Measurements from ENCODE around the gene STAB2. TPM values are rescaled to one million over a fixed set of nuclear protein-coding genes. Genes with fewer than 3 reads are reported as not detected.

Gene STAB2
- polyA plus RNA-seq, 3 donors, result not detected

GRCh38 chr12:103586132-103586531, 941 bp upstream of the STAB2 start:
- Histone ChIP-seq H3K4me1 (ENCODE audit: control insufficient read depth in 1 of 2, insufficient read depth in 2 of 2, low read length in 2 of 2) (no peaks in the 10 kb centered on the region), H2AFZ (ENCODE audit: insufficient read depth, low read depth, low read length, poor library complexity, severe bottlenecking) (no peak overlapping the region), H3K79me2 (ENCODE audit: insufficient read depth, low read length) (no peaks in the 10 kb centered on the region), H3K9ac (ENCODE audit: insufficient read depth, low read length, poor library complexity, severe bottlenecking) (no peak overlapping the region), H3K4me2 (replicated peaks; ENCODE audit: extremely low read depth, low read length, poor library complexity, severe bottlenecking) (no peak overlapping the region), H3K27me3 (ENCODE audit: control insufficient read depth in 2 of 2, insufficient read depth in 2 of 2, low read length in 2 of 2) (no peaks in the 10 kb centered on the region), H3K4me3 (replicated peaks in 1 of 3; ENCODE audit: low read depth in 2 of 3, low read length in 3 of 3) (no peak overlapping the region), H3K27ac (ENCODE audit: low read depth in 1 of 2, low read length in 2 of 2) (no peak overlapping the region), H3K36me3 (replicated peaks in 1 of 2; ENCODE audit: control insufficient read depth in 1 of 2, insufficient read depth in 2 of 2, low read length in 2 of 2) (no peaks in the 10 kb centered on the region), H4K20me1 (ENCODE audit: insufficient read depth, low read length) (no peaks in the 10 kb centered on the region), H3K9me3 (replicated peaks in 1 of 2; ENCODE audit: control insufficient read depth in 1 of 2, insufficient read depth in 1 of 2, low read length in 2 of 2) (no peaks in the 10 kb centered on the region)
- Mint-ChIP-seq H3K4me1 (no peaks in the 10 kb centered on the region), H3K4me3 (no peak overlapping the region), H3K9me3 (no peaks in the 10 kb centered on the region), H3K36me3 (no peaks in the 10 kb centered on the region), H3K27me3 (ENCODE audit: low read depth in 3 of 3) (peaks cover 2 to 7% (median 5%) of the 10 kb centered on the region in 3 donors), H3K27ac (no peak overlapping the region)
- DNase-seq, result no peak
- TF ChIP-seq CTCF (IDR thresholded peaks at IDR 0.05), result no peak
- no CpG with 5 or more reads among the region's 1 CpG for WGBS (ENCODE audit: insufficient coverage)
- intact Hi-C loops (cut with micrococcal nuclease), result no loop called here

- Histone ChIP-seq H3K9me3 (replicated peaks in 1 of 2; ENCODE audit: control insufficient read depth in 1 of 2, insufficient read depth in 1 of 2, low read length in 2 of 2) (no peaks in the 10 kb centered on the region), H3K36me3 (replicated peaks in 1 of 2; ENCODE audit: control insufficient read depth in 1 of 2, insufficient read depth in 2 of 2, low read length in 2 of 2) (no peaks in the 10 kb centered on the region), H4K20me1 (ENCODE audit: insufficient read depth, low read length) (no peaks in the 10 kb centered on the region), H3K9ac (ENCODE audit: insufficient read depth, low read length, poor library complexity, severe bottlenecking) (no peak overlapping the region), H3K79me2 (ENCODE audit: insufficient read depth, low read length) (no peaks in the 10 kb centered on the region), H3K4me1 (ENCODE audit: control insufficient read depth in 1 of 2, insufficient read depth in 2 of 2, low read length in 2 of 2) (no peaks in the 10 kb centered on the region), H3K4me2 (replicated peaks; ENCODE audit: extremely low read depth, low read length, poor library complexity, severe bottlenecking) (no peak overlapping the region), H3K4me3 (replicated peaks in 1 of 3; ENCODE audit: low read depth in 2 of 3, low read length in 3 of 3) (no peak overlapping the region), H2AFZ (ENCODE audit: insufficient read depth, low read depth, low read length, poor library complexity, severe bottlenecking) (no peak overlapping the region), H3K27ac (ENCODE audit: low read depth in 1 of 2, low read length in 2 of 2) (no peak overlapping the region), H3K27me3 (ENCODE audit: control insufficient read depth in 2 of 2, insufficient read depth in 2 of 2, low read length in 2 of 2) (no peaks in the 10 kb centered on the region)
- intact Hi-C loops (cut with micrococcal nuclease), result no loop called here
- peaks cover 0 to 7% (median 5%) of the 10 kb centered on the region in 3 donors for H3K27me3 Mint-ChIP-seq (ENCODE audit: low read depth in 3 of 3)
- TF ChIP-seq CTCF (IDR thresholded peaks at IDR 0.05), result no peak
- no peak overlapping the region for H3K27ac Mint-ChIP-seq
- H3K36me3 Mint-ChIP-seq, result no peaks in the 10 kb centered on the region
- no peaks in the 10 kb centered on the region for H3K9me3 Mint-ChIP-seq
- H3K4me1 Mint-ChIP-seq, result no peaks in the 10 kb centered on the region
- no peak overlapping the region for H3K4me3 Mint-ChIP-seq
- DNase-seq, result no peak
These were observed 1.6 kb downstream of the STAB2 start for GRCh38 chr12:103588680-103589079.

Measured in CD14-positive monocyte (primary cell).